Measurements from ENCODE around the gene CDH23.

- TF ChIP-seq CTCF (IDR thresholded peaks at IDR 0.05), result no peak
- TF ChIP-seq ZFX (IDR thresholded peaks at IDR 0.05; ENCODE audit: borderline replicate concordance), result no peak
These were observed 164.4 kb downstream of the CDH23 start for GRCh38 chr10:71561003-71561574.

All from 22Rv1 (cell line).